PC-9 (cell line): ENCODE results near the gene CEBPA. TPM values are rescaled to one million over a fixed set of nuclear protein-coding genes. Genes with fewer than 3 reads are reported as not detected.
A peak's percentile ranks its signal among the peaks of the same experiment; 100 is the strongest.

Experiments
- BruUV-seq: library from RNA; stranded (reverse); fragments of 400-500 nt; replicated peaks from 2 replicates; lab custom pipeline; 2021; lab: Mats Ljungman, UMichigan
- CTCF ChIA-PET: fragments of 300-600 bp; sonication (Branson Sonifier 250); formaldehyde crosslinking; loops from one replicate; lab custom pipeline; 2022; ENCODE audit warnings: antibody characterized with exemption; lab: Charles Lee
- POLR2A ChIA-PET: fragments of 300-600 bp; sonication (Branson Sonifier 250); formaldehyde crosslinking; loops from one replicate; lab custom pipeline; 2022; ENCODE audit warnings: antibody characterized with exemption; ENCODE audit not compliant: unreplicated experiment; lab: Charles Lee
- DNase-seq, 2 experiments: peaks; one replicate each; pipeline versions ENCODE4 v3.0.0 to v3.0.0-alpha.2; 2015 to 2022; ENCODE audit warnings: mixed read lengths in 1 of 2
- H2AFZ ChIP-seq: fragments of 200-600 bp; sonication (generic); 2 replicates; pipeline ENCODE4 v1.8.1; 2017; ENCODE audit warnings: antibody characterized with exemption
- H3F3A ChIP-seq: fragments of 200-600 bp; sonication (generic); 2 replicates; pipeline ENCODE4 v1.8.1; 2017; ENCODE audit warnings: antibody characterized with exemption, mild to moderate bottlenecking, low read depth; ENCODE audit not compliant: insufficient read depth
- H3K27ac ChIP-seq: fragments of 200-600 bp; sonication (generic); 2 replicates; pipeline ENCODE4 v1.6.1; 2016; ENCODE audit warnings: mixed run types
- H3K27me3 ChIP-seq: fragments of 200-600 bp; sonication (generic); 2 replicates; pipeline ENCODE4 v1.6.1; 2016; ENCODE audit warnings: low read depth, mixed run types; ENCODE audit not compliant: insufficient read depth
- H3K36me3 ChIP-seq: fragments of 200-600 bp; sonication (generic); 2 replicates; pipeline ENCODE4 v1.6.1; 2016; ENCODE audit warnings: low read depth, mixed run types
- H3K4me1 ChIP-seq: fragments of 200-600 bp; sonication (generic); replicated peaks from 2 replicates; pipeline ENCODE4 v1.6.1; 2016; ENCODE audit warnings: mixed run types; ENCODE audit not compliant: insufficient read depth
- H3K4me2 ChIP-seq: fragments of 200-600 bp; sonication (generic); 2 replicates; pipeline ENCODE4 v1.6.1; 2017; ENCODE audit warnings: mixed run types
- H3K4me3 ChIP-seq: fragments of 200-600 bp; sonication (generic); 2 replicates; pipeline ENCODE4 v1.6.1; 2016; ENCODE audit warnings: mixed run types
- H3K79me2 ChIP-seq: fragments of 200-600 bp; sonication (generic); 2 replicates; pipeline ENCODE4 v1.6.1; 2017; ENCODE audit warnings: low read depth, mixed run types
- H3K9me2 ChIP-seq: fragments of 200-600 bp; sonication (generic); 2 replicates; pipeline ENCODE4 v1.8.1; 2017; ENCODE audit warnings: mild to moderate bottlenecking; ENCODE audit not compliant: insufficient read depth
- H3K9me3 ChIP-seq: fragments of 200-600 bp; sonication (generic); 2 replicates; pipeline ENCODE4 v1.8.1; 2016; ENCODE audit warnings: low read depth; ENCODE audit not compliant: insufficient read depth
- H4K20me1 ChIP-seq: fragments of 200-600 bp; sonication (generic); 2 replicates; pipeline ENCODE4 v1.8.1; 2017; ENCODE audit not compliant: insufficient read depth
- EZH2 ChIP-seq: fragments of 200-600 bp; sonication (generic); IDR thresholded peaks from 2 replicates; pipeline ENCODE4 v1.8.0; 2017; ENCODE audit warnings: antibody characterized with exemption, low read depth
- intact Hi-C: fragments of 100-400 bp; cut with micrococcal nuclease; formaldehyde crosslinking; loops from one replicate; pipeline ENCODE4 v1.10.0; 2022; ENCODE audit not compliant: unreplicated experiment
- total RNA-seq: library from RNA; stranded (reverse); gene quantifications from 2 replicates; pipeline ENCODE4 v1.2.3, GENCODE V29; 2021
- TF ChIP-seq, protein P1 (sequence below): fragments of 200-600 bp; sonication (generic); conservative IDR thresholded peaks from 2 replicates; pipeline ENCODE4 v1.6.1; 2017; ENCODE audit warnings: mixed run types, antibody characterized with exemption, mild to moderate bottlenecking, moderate library complexity

The CEBPA gene
- total RNA-seq, 1 experiment from 2014 or later: 8.9 TPM

DNA sequence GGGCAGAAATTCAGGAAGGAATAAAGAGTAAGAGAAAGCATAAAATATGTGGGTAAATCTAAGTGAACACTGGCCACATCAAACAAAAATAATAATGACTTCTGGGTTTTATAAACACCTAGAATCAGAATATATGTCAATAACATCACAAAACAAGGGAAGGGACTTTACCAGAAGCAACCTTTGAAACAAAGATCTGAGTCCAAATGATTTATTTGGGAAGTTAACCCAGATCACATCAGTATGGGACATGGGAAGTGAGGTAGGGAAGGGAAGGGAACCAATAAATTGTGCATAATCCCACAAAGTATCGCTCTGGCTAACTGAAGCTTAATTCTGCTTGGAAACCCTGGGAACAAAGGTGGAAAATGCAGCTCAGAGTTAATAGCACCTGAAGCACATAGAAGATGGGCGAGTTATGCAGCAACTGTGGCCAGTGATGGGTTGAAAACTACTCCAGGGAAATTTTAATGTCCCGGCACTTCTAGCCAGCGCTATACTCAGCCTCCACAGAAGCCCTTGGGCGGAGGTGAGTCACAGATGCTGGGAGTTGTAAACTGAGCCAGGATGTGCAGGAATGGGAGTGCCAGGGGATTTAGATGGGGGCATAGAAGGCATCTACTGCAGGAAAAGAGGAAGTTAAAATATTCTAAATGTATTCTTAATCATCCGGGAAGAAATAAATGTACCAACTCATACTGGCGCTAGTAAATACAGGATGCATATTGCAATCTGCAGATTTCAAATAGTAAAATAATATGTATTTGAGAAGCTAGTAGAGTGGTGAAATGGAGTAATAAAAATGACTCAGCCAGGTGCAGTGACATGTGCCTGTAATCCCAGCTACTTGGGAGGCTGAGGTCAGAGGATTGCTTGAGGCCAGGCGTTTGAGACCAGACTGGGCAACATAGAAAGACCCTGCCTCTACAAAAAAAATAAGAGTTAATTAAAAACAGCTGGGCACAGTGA is 37.0 kb upstream of the CEBPA start:
- POLR2A ChIA-PET: interaction anchor here (0.5 kb wide), 1 partner anchor 19 kb away, joined by 4 read pairs; no protein-coding TSS in a partner anchor
- Histone ChIP-seq H3K4me2 (0 out of 2 replicates have a peak overlapping the region, but pooled peaks have one; percentile 14), H3F3A (peaks cover 19% of the 10 kb centered on the region), H3K79me2 (no peaks in the 10 kb centered on the region), H3K4me1 (peaks cover 8% of the 10 kb centered on the region), H3K27ac (peak overlapping the region; percentile 36; the same call in 1 of the 2 replicates), H3K4me3 (no peak overlapping the region), H4K20me1 (no peaks in the 10 kb centered on the region), H3K9me3 (no peaks in the 10 kb centered on the region), H3K36me3 (no peaks in the 10 kb centered on the region), H3K9me2 (no peaks in the 10 kb centered on the region), H3K27me3 (peaks cover 18% of the 10 kb centered on the region; the same call in 1 of the 2 replicates), H2AFZ (no peak overlapping the region)
- CTCF ChIA-PET: no interaction called here
- BruUV-seq: no TSS peak
- intact Hi-C loops: loop anchor here (1.0 kb wide), 1 partner anchor 28 kb away; no protein-coding TSS in a partner anchor
- DNase-seq: peak in 1 of 2 experiments; percentile 76
- no peak for TF ChIP-seq EZH2
- TF ChIP-seq, protein P1, sequence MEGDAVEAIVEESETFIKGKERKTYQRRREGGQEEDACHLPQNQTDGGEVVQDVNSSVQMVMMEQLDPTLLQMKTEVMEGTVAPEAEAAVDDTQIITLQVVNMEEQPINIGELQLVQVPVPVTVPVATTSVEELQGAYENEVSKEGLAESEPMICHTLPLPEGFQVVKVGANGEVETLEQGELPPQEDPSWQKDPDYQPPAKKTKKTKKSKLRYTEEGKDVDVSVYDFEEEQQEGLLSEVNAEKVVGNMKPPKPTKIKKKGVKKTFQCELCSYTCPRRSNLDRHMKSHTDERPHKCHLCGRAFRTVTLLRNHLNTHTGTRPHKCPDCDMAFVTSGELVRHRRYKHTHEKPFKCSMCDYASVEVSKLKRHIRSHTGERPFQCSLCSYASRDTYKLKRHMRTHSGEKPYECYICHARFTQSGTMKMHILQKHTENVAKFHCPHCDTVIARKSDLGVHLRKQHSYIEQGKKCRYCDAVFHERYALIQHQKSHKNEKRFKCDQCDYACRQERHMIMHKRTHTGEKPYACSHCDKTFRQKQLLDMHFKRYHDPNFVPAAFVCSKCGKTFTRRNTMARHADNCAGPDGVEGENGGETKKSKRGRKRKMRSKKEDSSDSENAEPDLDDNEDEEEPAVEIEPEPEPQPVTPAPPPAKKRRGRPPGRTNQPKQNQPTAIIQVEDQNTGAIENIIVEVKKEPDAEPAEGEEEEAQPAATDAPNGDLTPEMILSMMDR: no peak

- no peak overlapping the region for H3K4me3 ChIP-seq
- no peaks in the 10 kb centered on the region for H3K9me3 ChIP-seq
- TF ChIP-seq, protein P1: no peak
- no peak for TF ChIP-seq EZH2
- H3K9me2 ChIP-seq: no peaks in the 10 kb centered on the region
- no TSS peak for BruUV-seq
- no peaks in the 10 kb centered on the region for H3K27me3 ChIP-seq
- H3K79me2 ChIP-seq: no peaks in the 10 kb centered on the region
- POLR2A ChIA-PET: no interaction called here
- no peak overlapping the region for H3K4me2 ChIP-seq
- H3K27ac ChIP-seq: no peak overlapping the region
- no peak overlapping the region for H2AFZ ChIP-seq
- CTCF ChIA-PET: no interaction called here
- H3F3A ChIP-seq: peaks cover 18% of the 10 kb centered on the region
- intact Hi-C loops: no loop called here
- H4K20me1 ChIP-seq: no peaks in the 10 kb centered on the region
- H3K36me3 ChIP-seq: no peaks in the 10 kb centered on the region
- peaks cover 8% of the 10 kb centered on the region for H3K4me1 ChIP-seq
- no peak for DNase-seq
Measured at GRCh38 chr19:33335446-33335845, 33.1 kb upstream of the CEBPA start.

DNA sequence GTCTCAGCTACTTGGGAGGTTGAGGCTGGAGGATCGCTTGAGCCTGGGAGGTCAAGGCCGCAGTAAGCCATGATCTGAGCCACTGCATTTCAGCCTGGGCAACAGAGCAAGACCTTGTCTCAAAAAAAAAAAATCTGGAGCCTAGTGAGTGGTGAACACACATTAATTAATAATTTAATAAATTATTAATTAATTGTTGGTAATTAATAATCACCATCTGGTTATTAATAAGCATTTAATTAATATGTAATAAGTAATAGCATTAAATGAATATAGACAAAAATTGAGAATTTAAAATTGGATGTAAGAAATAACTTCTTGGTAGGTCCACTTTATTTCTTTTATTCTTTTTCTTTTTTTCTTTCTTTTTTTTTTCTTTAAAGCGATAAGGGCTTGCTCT is 31.9 kb upstream of the CEBPA start:
- CTCF ChIA-PET: no interaction called here
- Histone ChIP-seq H3K4me3 (no peak overlapping the region), H3K36me3 (no peaks in the 10 kb centered on the region), H2AFZ (no peak overlapping the region), H3K27me3 (no peaks in the 10 kb centered on the region), H3K27ac (no peak overlapping the region), H3K9me2 (no peaks in the 10 kb centered on the region), H3K4me1 (peaks cover 5% of the 10 kb centered on the region), H3F3A (peaks cover 6% of the 10 kb centered on the region), H3K79me2 (no peaks in the 10 kb centered on the region), H4K20me1 (no peaks in the 10 kb centered on the region), H3K4me2 (no peak overlapping the region), H3K9me3 (no peaks in the 10 kb centered on the region)
- intact Hi-C loops: no loop called here
- POLR2A ChIA-PET: no interaction called here
- DNase-seq: no peak
- TF ChIP-seq, protein P1: no peak
- no peak for TF ChIP-seq EZH2
- no TSS peak for BruUV-seq
